HEK293 (cell line): ENCODE measurements around the gene SIX4.

ENCODE experiments used
- BCL11B ChIP-seq: fragments of 450-650 bp; formaldehyde crosslinking; IDR thresholded peaks from 2 replicates; pipeline ENCODE4 v1.5.1; 2016; ENCODE audit warnings: low read depth, missing biosample characterization, missing genetic modification characterization
- GLIS1 ChIP-seq: fragments of 450-650 bp; formaldehyde crosslinking; IDR thresholded peaks from 2 replicates; pipeline ENCODE4 v1.5.1; 2016; ENCODE audit warnings: missing biosample characterization, missing genetic modification characterization
- OVOL3 ChIP-seq: fragments of 450-650 bp; formaldehyde crosslinking; IDR thresholded peaks from 2 replicates; pipeline ENCODE4 v1.5.1; 2016; ENCODE audit warnings: missing biosample characterization, missing genetic modification characterization
- PRDM10 ChIP-seq: fragments of 450-650 bp; formaldehyde crosslinking; IDR thresholded peaks from 2 replicates; pipeline ENCODE4 v1.5.1; 2016; ENCODE audit warnings: missing biosample characterization, missing genetic modification characterization
- PRDM4 ChIP-seq: fragments of 450-650 bp; formaldehyde crosslinking; IDR thresholded peaks from 2 replicates; pipeline ENCODE4 v1.5.1; 2017; ENCODE audit warnings: missing biosample characterization, missing genetic modification characterization
- SCRT2 ChIP-seq: fragments of 450-650 bp; formaldehyde crosslinking; IDR thresholded peaks from 2 replicates; pipeline ENCODE4 v1.5.1; 2016; ENCODE audit warnings: missing biosample characterization, missing genetic modification characterization
- SP7 ChIP-seq: fragments of 450-650 bp; formaldehyde crosslinking; IDR thresholded peaks from 2 replicates; pipeline ENCODE4 v1.5.1; 2016; ENCODE audit warnings: missing biosample characterization, missing genetic modification characterization
- YY2 ChIP-seq: fragments of 450-650 bp; formaldehyde crosslinking; IDR thresholded peaks from 2 replicates; pipeline ENCODE4 v1.5.1; 2016; ENCODE audit warnings: missing biosample characterization, missing genetic modification characterization
- ZFP37 ChIP-seq: fragments of 450-650 bp; formaldehyde crosslinking; IDR thresholded peaks from 2 replicates; pipeline ENCODE4 v1.5.1; 2016; ENCODE audit warnings: missing biosample characterization, missing genetic modification characterization
- ZFP41 ChIP-seq: fragments of 450-650 bp; formaldehyde crosslinking; IDR thresholded peaks from 2 replicates; pipeline ENCODE4 v1.5.1; 2016; ENCODE audit warnings: missing biosample characterization, missing genetic modification characterization, borderline replicate concordance
- ZNF112 ChIP-seq: fragments of 450-650 bp; formaldehyde crosslinking; IDR thresholded peaks from 2 replicates; pipeline ENCODE4 v1.5.0; 2017; ENCODE audit warnings: missing biosample characterization, missing genetic modification characterization
- ZNF157 ChIP-seq: fragments of 450-650 bp; formaldehyde crosslinking; IDR thresholded peaks from 2 replicates; pipeline ENCODE4 v1.5.1; 2016; ENCODE audit warnings: missing biosample characterization, missing genetic modification characterization
- ZNF169 ChIP-seq: fragments of 450-650 bp; formaldehyde crosslinking; IDR thresholded peaks from 2 replicates; pipeline ENCODE4 v1.5.1; 2016; ENCODE audit warnings: missing biosample characterization, missing genetic modification characterization
- ZNF211 ChIP-seq: fragments of 450-650 bp; formaldehyde crosslinking; IDR thresholded peaks from 2 replicates; pipeline ENCODE4 v1.5.1; 2016; ENCODE audit warnings: low read depth, missing biosample characterization, missing genetic modification characterization
- ZNF239 ChIP-seq: fragments of 450-650 bp; formaldehyde crosslinking; IDR thresholded peaks from 2 replicates; pipeline ENCODE4 v1.5.1; 2016; ENCODE audit warnings: missing biosample characterization, missing genetic modification characterization
- ZNF335 ChIP-seq: fragments of 450-650 bp; formaldehyde crosslinking; conservative IDR thresholded peaks from 2 replicates; pipeline ENCODE4 v1.5.1; 2016; ENCODE audit warnings: missing biosample characterization, missing genetic modification characterization
- ZNF394 ChIP-seq: fragments of 450-650 bp; formaldehyde crosslinking; IDR thresholded peaks from 2 replicates; pipeline ENCODE4 v1.5.1; 2016; ENCODE audit warnings: missing biosample characterization, missing genetic modification characterization, mild to moderate bottlenecking, moderate library complexity, borderline replicate concordance
- ZNF48 ChIP-seq: fragments of 450-650 bp; formaldehyde crosslinking; IDR thresholded peaks from 2 replicates; pipeline ENCODE4 v1.5.1; 2016; ENCODE audit warnings: missing biosample characterization, missing genetic modification characterization
- ZNF488 ChIP-seq: fragments of 450-650 bp; formaldehyde crosslinking; IDR thresholded peaks from 2 replicates; pipeline ENCODE4 v1.5.1; 2016; ENCODE audit warnings: missing biosample characterization, missing genetic modification characterization
- ZNF501 ChIP-seq: fragments of 450-650 bp; formaldehyde crosslinking; IDR thresholded peaks from 2 replicates; pipeline ENCODE4 v1.5.1; 2016; ENCODE audit warnings: missing biosample characterization, missing genetic modification characterization
- ZNF544 ChIP-seq: fragments of 450-650 bp; formaldehyde crosslinking; IDR thresholded peaks from 2 replicates; pipeline ENCODE4 v1.5.0; 2017; ENCODE audit warnings: missing biosample characterization, missing genetic modification characterization
- ZNF549 ChIP-seq: fragments of 450-650 bp; IDR thresholded peaks from 2 replicates; pipeline ENCODE4 v1.5.1; 2018; ENCODE audit warnings: missing biosample characterization, missing genetic modification characterization, mild to moderate bottlenecking, inconsistent platforms, moderate library complexity
- ZNF610 ChIP-seq: fragments of 450-650 bp; formaldehyde crosslinking; IDR thresholded peaks from 2 replicates; pipeline ENCODE4 v1.5.1; 2016; ENCODE audit warnings: missing biosample characterization, missing genetic modification characterization, borderline replicate concordance
- ZNF768 ChIP-seq: fragments of 450-650 bp; formaldehyde crosslinking; IDR thresholded peaks from 2 replicates; pipeline ENCODE4 v1.5.1; 2018; ENCODE audit warnings: missing biosample characterization, mild to moderate bottlenecking, missing genetic modification characterization
- ZNF785 ChIP-seq: fragments of 450-650 bp; formaldehyde crosslinking; IDR thresholded peaks from 2 replicates; pipeline ENCODE4 v1.5.1; 2016; ENCODE audit warnings: missing biosample characterization, missing genetic modification characterization
- TF ChIP-seq, protein P1 (sequence below): fragments of 450-650 bp; formaldehyde crosslinking; IDR thresholded peaks from 2 replicates; pipeline ENCODE4 v1.5.1; 2017; ENCODE audit warnings: missing biosample characterization, mild to moderate bottlenecking, missing genetic modification characterization, moderate library complexity
- TF ChIP-seq, protein P2 (sequence below): fragments of 450-650 bp; formaldehyde crosslinking; IDR thresholded peaks from 2 replicates; pipeline ENCODE4 v1.5.1; 2016; ENCODE audit warnings: missing biosample characterization, missing genetic modification characterization, low read depth
- TF ChIP-seq, protein P3 (sequence below): fragments of 450-650 bp; formaldehyde crosslinking; IDR thresholded peaks from 2 replicates; pipeline ENCODE4 v1.5.1; 2017; ENCODE audit warnings: missing biosample characterization, missing genetic modification characterization

Gene SIX4

GRCh38 chr14:60721326-60722106 is 2.6 kb downstream of the SIX4 start (continued):
- no peak for TF ChIP-seq ZNF48
- TF ChIP-seq SP7 (tag by site-specific recombination) = peak; percentile 51
- TF ChIP-seq ZNF610 (tag by site-specific recombination) = no peak
- no peak for TF ChIP-seq YY2 (tag by site-specific recombination)
- no peak for TF ChIP-seq ZNF488
- no peak for TF ChIP-seq BCL11B (tag by site-specific recombination)
- TF ChIP-seq ZNF211 = no peak
- TF ChIP-seq, protein P1, sequence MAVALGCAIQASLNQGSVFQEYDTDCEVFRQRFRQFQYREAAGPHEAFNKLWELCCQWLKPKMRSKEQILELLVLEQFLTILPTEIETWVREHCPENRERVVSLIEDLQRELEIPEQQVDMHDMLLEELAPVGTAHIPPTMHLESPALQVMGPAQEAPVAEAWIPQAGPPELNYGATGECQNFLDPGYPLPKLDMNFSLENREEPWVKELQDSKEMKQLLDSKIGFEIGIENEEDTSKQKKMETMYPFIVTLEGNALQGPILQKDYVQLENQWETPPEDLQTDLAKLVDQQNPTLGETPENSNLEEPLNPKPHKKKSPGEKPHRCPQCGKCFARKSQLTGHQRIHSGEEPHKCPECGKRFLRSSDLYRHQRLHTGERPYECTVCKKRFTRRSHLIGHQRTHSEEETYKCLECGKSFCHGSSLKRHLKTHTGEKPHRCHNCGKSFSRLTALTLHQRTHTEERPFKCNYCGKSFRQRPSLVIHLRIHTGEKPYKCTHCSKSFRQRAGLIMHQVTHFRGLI (tag by site-specific recombination) = no peak
- TF ChIP-seq ZNF157 (tag by site-specific recombination) = no peak
- no peak for TF ChIP-seq OVOL3 (tag by site-specific recombination)
- 0 out of 2 replicates have a peak, but pooled peaks have one; percentile 24 for TF ChIP-seq ZFP37
- no peak for TF ChIP-seq SCRT2 (tag by site-specific recombination)
- no peak for TF ChIP-seq ZFP41 (tag by site-specific recombination)
- TF ChIP-seq ZNF768 (tag by site-specific recombination) = no peak
- TF ChIP-seq, protein P2, sequence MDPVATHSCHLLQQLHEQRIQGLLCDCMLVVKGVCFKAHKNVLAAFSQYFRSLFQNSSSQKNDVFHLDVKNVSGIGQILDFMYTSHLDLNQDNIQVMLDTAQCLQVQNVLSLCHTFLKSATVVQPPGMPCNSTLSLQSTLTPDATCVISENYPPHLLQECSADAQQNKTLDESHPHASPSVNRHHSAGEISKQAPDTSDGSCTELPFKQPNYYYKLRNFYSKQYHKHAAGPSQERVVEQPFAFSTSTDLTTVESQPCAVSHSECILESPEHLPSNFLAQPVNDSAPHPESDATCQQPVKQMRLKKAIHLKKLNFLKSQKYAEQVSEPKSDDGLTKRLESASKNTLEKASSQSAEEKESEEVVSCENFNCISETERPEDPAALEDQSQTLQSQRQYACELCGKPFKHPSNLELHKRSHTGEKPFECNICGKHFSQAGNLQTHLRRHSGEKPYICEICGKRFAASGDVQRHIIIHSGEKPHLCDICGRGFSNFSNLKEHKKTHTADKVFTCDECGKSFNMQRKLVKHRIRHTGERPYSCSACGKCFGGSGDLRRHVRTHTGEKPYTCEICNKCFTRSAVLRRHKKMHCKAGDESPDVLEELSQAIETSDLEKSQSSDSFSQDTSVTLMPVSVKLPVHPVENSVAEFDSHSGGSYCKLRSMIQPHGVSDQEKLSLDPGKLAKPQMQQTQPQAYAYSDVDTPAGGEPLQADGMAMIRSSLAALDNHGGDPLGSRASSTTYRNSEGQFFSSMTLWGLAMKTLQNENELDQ (tag by site-specific recombination) = no peak
- TF ChIP-seq PRDM4 (tag by site-specific recombination) = no peak
- peak; percentile 90 for TF ChIP-seq PRDM10 (tag by site-specific recombination)
- TF ChIP-seq, protein P3, sequence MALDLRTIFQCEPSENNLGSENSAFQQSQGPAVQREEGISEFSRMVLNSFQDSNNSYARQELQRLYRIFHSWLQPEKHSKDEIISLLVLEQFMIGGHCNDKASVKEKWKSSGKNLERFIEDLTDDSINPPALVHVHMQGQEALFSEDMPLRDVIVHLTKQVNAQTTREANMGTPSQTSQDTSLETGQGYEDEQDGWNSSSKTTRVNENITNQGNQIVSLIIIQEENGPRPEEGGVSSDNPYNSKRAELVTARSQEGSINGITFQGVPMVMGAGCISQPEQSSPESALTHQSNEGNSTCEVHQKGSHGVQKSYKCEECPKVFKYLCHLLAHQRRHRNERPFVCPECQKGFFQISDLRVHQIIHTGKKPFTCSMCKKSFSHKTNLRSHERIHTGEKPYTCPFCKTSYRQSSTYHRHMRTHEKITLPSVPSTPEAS (tag by site-specific recombination) = no peak
- TF ChIP-seq ZNF169 (tag by site-specific recombination) = no peak
- TF ChIP-seq ZNF544 = no peak
- TF ChIP-seq ZNF549 (tag by site-specific recombination) = no peak
- TF ChIP-seq ZNF239 = no peak
- peak; percentile 61; the same call in 1 of the 2 replicates for TF ChIP-seq ZNF394 (tag by site-specific recombination)
- 0 out of 2 replicates have a peak, but pooled peaks have one; percentile 33 for TF ChIP-seq ZNF501 (tag by site-specific recombination)
- no peak for TF ChIP-seq ZNF112
- peak; percentile 49 for TF ChIP-seq ZNF335 (tag by site-specific recombination)
- TF ChIP-seq GLIS1 (tag by site-specific recombination) = peak; percentile 61
- no peak for TF ChIP-seq ZNF785 (tag by site-specific recombination)
- TF ChIP-seq, all 188 proteins: peak for 33
